ENCODE data around the gene ANAPC10. TPM values are rescaled to one million over a fixed set of nuclear protein-coding genes. Genes with fewer than 3 reads are reported as not detected.

The ANAPC10 gene
- total RNA-seq, 1 experiment from 2014 or later = 38.9 TPM

- Mint-ChIP-seq H3K27me3 (ENCODE audit: insufficient read depth, unreplicated experiment) (no peaks in the 10 kb centered on the region), H3K27ac (ENCODE audit: low read depth, unreplicated experiment) (no peak overlapping the region), H3K4me1 (ENCODE audit: insufficient read depth, unreplicated experiment) (no peaks in the 10 kb centered on the region), H3K36me3 (ENCODE audit: insufficient read depth, unreplicated experiment) (peaks cover 2% of the 10 kb centered on the region), H3K9me3 (ENCODE audit: unreplicated experiment) (no peaks in the 10 kb centered on the region), H3K4me3 (ENCODE audit: unreplicated experiment) (no peak overlapping the region)
- ChIA-PET CTCF (no interaction called here), POLR2A (no interaction called here)
- no TSS peak for BruUV-seq (replicated peaks)
- intact Hi-C loops (cut with micrococcal nuclease) = no loop called here
- no peak for TF ChIP-seq CTCF (IDR thresholded peaks at IDR 0.05; ENCODE audit: unreplicated experiment)
- DNase-seq (ENCODE audit: unreplicated experiment) = no peak
Observed at GRCh38 chr4:145049241-145049640, 48.8 kb downstream of the ANAPC10 start.

DNA sequence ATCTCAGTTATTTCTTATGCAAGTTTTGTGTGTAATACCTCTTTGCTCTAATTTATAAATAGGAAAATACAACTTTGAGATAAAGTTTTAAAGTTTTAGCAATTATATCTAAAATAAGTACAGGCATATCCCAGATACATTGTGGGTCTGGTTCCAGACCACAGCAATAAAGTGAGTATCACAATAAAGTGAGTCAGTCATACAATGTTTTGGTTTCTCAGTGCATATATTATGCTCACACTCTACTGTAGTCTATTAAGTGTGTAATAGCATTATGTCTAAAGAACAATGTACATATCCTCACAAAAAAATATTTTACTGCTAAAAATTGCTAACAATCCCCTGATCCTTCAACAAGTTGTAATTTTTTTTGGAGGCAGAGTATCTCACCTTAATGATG lies 49.2 kb downstream of the ANAPC10 start:
- Mint-ChIP-seq H3K9me3 (ENCODE audit: unreplicated experiment) (no peaks in the 10 kb centered on the region), H3K27me3 (ENCODE audit: insufficient read depth, unreplicated experiment) (no peaks in the 10 kb centered on the region), H3K4me1 (ENCODE audit: insufficient read depth, unreplicated experiment) (no peaks in the 10 kb centered on the region), H3K27ac (ENCODE audit: low read depth, unreplicated experiment) (no peak overlapping the region), H3K36me3 (ENCODE audit: insufficient read depth, unreplicated experiment) (no peaks in the 10 kb centered on the region), H3K4me3 (ENCODE audit: unreplicated experiment) (no peak overlapping the region)
- intact Hi-C loops (cut with micrococcal nuclease) = no loop called here
- no peak for DNase-seq (ENCODE audit: unreplicated experiment)
- BruUV-seq (replicated peaks) = no TSS peak
- POLR2A ChIA-PET = no interaction called here
- no peak for TF ChIP-seq CTCF (IDR thresholded peaks at IDR 0.05; ENCODE audit: unreplicated experiment)
- CTCF ChIA-PET = no interaction called here

- no TSS peak for BruUV-seq (replicated peaks)
- no peaks in the 10 kb centered on the region for H3K9me3 Mint-ChIP-seq (ENCODE audit: unreplicated experiment)
- H3K27ac Mint-ChIP-seq (ENCODE audit: low read depth, unreplicated experiment) = no peak overlapping the region
- no peaks in the 10 kb centered on the region for H3K27me3 Mint-ChIP-seq (ENCODE audit: insufficient read depth, unreplicated experiment)
- no peaks in the 10 kb centered on the region for H3K4me1 Mint-ChIP-seq (ENCODE audit: insufficient read depth, unreplicated experiment)
- no peak overlapping the region for H3K4me3 Mint-ChIP-seq (ENCODE audit: unreplicated experiment)
- ChIA-PET CTCF (no interaction called here), POLR2A (no interaction called here)
- no peak for DNase-seq (ENCODE audit: unreplicated experiment)
- TF ChIP-seq CTCF (IDR thresholded peaks at IDR 0.05; ENCODE audit: unreplicated experiment) = no peak
- intact Hi-C loops (cut with micrococcal nuclease) = no loop called here
- H3K36me3 Mint-ChIP-seq (ENCODE audit: insufficient read depth, unreplicated experiment) = no peaks in the 10 kb centered on the region
Observed at GRCh38 chr4:145047151-145047550, 50.8 kb downstream of the ANAPC10 start.

DNA sequence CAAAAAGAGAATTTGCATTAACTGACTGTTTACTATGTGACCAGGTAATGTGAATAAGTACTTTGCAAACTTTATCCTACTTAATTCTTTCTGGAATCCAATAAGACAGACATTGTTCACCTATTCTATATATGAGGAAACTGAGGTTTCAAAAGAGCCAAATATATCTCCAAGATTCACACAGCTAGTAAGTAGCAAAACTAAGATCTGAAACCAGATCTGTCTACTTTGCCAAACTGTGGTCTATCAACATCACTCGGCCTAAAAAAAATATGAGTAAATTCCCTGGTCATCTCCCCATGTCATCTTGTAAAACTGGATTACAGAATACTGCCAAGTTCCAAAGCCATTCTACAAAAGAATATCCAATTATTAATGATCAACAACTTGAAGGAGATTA lies 52.8 kb downstream of the ANAPC10 start:
- CTCF ChIA-PET = no interaction called here
- no peaks in the 10 kb centered on the region for H3K4me1 Mint-ChIP-seq (ENCODE audit: insufficient read depth, unreplicated experiment)
- no peaks in the 10 kb centered on the region for H3K36me3 Mint-ChIP-seq (ENCODE audit: insufficient read depth, unreplicated experiment)
- intact Hi-C loops (cut with micrococcal nuclease) = no loop called here
- POLR2A ChIA-PET = interaction anchor here (1.0 kb wide), 1 partner anchor 12 kb away, joined by 3 read pairs; no protein-coding TSS in a partner anchor
- H3K4me3 Mint-ChIP-seq (ENCODE audit: unreplicated experiment) = no peak overlapping the region
- BruUV-seq (replicated peaks) = no TSS peak
- H3K27me3 Mint-ChIP-seq (ENCODE audit: insufficient read depth, unreplicated experiment) = no peaks in the 10 kb centered on the region
- TF ChIP-seq CTCF (IDR thresholded peaks at IDR 0.05; ENCODE audit: unreplicated experiment) = no peak
- no peaks in the 10 kb centered on the region for H3K9me3 Mint-ChIP-seq (ENCODE audit: unreplicated experiment)
- H3K27ac Mint-ChIP-seq (ENCODE audit: low read depth, unreplicated experiment) = no peak overlapping the region
- no peak for DNase-seq (ENCODE audit: unreplicated experiment)
